RWPE2 (cell line): ENCODE data around the gene DNMT3B.

Source experiments
- ATAC-seq: fragments of 200-7000 bp; cut with Tn5 transposase; 3 replicates; pipeline ENCODE4 v1.9.1; 2021; ENCODE audit warnings: low read depth
- DNase-seq: peaks from one replicate; pipeline ENCODE4 v3.0.0-alpha.2; 2020; ENCODE audit warnings: low spot score
- H3K27ac ChIP-seq: fragments of 450-650 bp; 2 replicates; pipeline ENCODE4 v1.5.1; 2017; ENCODE audit warnings: mild to moderate bottlenecking; ENCODE audit not compliant: poor library complexity, severe bottlenecking
- H3K27me3 ChIP-seq: fragments of 250-450 bp; sonication (Bioruptor Pico); 2 replicates; pipeline ENCODE4 v1.5.1; 2021; ENCODE audit warnings: mild to moderate bottlenecking, moderate library complexity; ENCODE audit not compliant: insufficient read depth, poor library complexity, severe bottlenecking
- H3K36me3 ChIP-seq: fragments of 250-450 bp; sonication (Bioruptor Pico); 2 replicates; pipeline ENCODE4 v1.5.1; 2020; ENCODE audit warnings: low read depth, mild to moderate bottlenecking, moderate library complexity
- H3K4me1 ChIP-seq: fragments of 250-450 bp; sonication (Bioruptor Pico); 2 replicates; pipeline ENCODE4 v1.5.1; 2021; ENCODE audit warnings: mild to moderate bottlenecking, moderate library complexity; ENCODE audit not compliant: insufficient read depth, poor library complexity, severe bottlenecking
- H3K4me3 ChIP-seq: fragments of 250-450 bp; sonication (Bioruptor Pico); 2 replicates; pipeline ENCODE4 v1.5.1; 2021; ENCODE audit warnings: mild to moderate bottlenecking, moderate library complexity; ENCODE audit not compliant: severe bottlenecking
- H3K9me3 ChIP-seq: fragments of 250-450 bp; sonication (Bioruptor Pico); 2 replicates; pipeline ENCODE4 v1.5.1; 2021; ENCODE audit warnings: mild to moderate bottlenecking, moderate library complexity; ENCODE audit not compliant: severe bottlenecking
- TF ChIP-seq, protein P1 (sequence below): fragments of 450-650 bp; IDR thresholded peaks from one replicate; pipeline ENCODE4 v1.5.1; 2017; ENCODE audit warnings: mild to moderate bottlenecking, moderate library complexity; ENCODE audit not compliant: poor library complexity, severe bottlenecking

The DNMT3B gene

DNA sequence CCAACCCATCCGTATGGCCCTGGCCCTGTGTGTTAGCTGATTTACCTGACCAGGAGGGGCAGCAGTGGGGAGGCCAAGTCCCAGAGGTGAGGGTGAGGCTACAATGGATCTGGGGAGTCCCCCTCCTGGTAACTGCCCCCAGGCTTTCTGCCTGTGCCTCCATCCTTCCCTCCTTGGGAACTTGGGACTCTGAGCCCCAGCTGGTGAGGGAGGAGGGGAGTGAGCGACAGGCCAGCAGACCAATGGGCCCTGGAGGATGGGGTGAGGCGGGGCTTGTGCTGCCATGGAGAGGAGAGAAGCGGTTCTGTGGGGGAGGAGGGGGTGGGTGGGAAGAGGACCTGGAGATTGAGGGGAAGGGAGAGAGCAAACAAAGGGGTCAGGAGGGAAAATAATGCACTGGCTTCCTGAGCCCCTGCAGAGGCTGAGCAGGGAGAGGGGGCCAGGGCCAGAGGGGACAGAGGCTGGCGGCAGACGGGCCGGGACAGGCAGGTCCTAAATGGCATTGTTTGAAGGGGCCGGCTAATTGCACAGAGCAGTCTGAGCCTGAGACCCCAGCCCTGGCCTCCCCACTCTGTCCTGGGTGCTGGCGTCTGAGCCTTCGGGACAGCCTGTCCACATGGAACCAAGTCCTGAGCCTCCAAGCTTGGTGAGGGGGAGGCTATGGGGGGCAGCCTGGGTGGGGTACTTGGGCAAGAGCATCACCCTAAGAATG is 17.5 kb downstream of the DNMT3B start:
- Histone ChIP-seq H3K36me3 (no peaks in the 10 kb centered on the region), H3K9me3 (no peaks in the 10 kb centered on the region), H3K4me3 (no peak overlapping the region), H3K27ac (no peak overlapping the region), H3K4me1 (peaks cover 16% of the 10 kb centered on the region), H3K27me3 (no peaks in the 10 kb centered on the region)
- no peak for ATAC-seq
- TF ChIP-seq, protein P1, sequence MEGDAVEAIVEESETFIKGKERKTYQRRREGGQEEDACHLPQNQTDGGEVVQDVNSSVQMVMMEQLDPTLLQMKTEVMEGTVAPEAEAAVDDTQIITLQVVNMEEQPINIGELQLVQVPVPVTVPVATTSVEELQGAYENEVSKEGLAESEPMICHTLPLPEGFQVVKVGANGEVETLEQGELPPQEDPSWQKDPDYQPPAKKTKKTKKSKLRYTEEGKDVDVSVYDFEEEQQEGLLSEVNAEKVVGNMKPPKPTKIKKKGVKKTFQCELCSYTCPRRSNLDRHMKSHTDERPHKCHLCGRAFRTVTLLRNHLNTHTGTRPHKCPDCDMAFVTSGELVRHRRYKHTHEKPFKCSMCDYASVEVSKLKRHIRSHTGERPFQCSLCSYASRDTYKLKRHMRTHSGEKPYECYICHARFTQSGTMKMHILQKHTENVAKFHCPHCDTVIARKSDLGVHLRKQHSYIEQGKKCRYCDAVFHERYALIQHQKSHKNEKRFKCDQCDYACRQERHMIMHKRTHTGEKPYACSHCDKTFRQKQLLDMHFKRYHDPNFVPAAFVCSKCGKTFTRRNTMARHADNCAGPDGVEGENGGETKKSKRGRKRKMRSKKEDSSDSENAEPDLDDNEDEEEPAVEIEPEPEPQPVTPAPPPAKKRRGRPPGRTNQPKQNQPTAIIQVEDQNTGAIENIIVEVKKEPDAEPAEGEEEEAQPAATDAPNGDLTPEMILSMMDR = no peak
- no peak for DNase-seq

DNA sequence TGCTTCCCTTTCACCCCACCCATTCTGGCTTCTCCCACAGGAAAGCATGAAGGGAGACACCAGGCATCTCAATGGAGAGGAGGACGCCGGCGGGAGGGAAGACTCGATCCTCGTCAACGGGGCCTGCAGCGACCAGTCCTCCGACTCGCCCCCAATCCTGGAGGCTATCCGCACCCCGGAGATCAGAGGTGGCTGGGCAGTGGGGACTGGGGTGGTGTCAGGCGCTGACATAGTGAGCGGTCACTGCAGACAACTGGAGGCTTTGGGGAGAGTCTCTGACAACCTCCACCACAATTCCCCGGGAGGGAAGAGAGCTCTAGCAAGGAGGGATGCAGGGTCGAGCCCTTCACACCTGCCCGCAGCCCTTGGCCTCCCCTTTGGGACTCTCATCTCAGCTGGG is 18.1 kb downstream of the DNMT3B start:
- no peaks in the 10 kb centered on the region for H3K9me3 ChIP-seq
- DNase-seq (no peak), ATAC-seq (no peak)
- no peaks in the 10 kb centered on the region for H3K27me3 ChIP-seq
- no peak overlapping the region for H3K27ac ChIP-seq
- peaks cover 16% of the 10 kb centered on the region for H3K4me1 ChIP-seq
- no peak overlapping the region for H3K4me3 ChIP-seq
- TF ChIP-seq, protein P1 = no peak
- no peaks in the 10 kb centered on the region for H3K36me3 ChIP-seq

DNA sequence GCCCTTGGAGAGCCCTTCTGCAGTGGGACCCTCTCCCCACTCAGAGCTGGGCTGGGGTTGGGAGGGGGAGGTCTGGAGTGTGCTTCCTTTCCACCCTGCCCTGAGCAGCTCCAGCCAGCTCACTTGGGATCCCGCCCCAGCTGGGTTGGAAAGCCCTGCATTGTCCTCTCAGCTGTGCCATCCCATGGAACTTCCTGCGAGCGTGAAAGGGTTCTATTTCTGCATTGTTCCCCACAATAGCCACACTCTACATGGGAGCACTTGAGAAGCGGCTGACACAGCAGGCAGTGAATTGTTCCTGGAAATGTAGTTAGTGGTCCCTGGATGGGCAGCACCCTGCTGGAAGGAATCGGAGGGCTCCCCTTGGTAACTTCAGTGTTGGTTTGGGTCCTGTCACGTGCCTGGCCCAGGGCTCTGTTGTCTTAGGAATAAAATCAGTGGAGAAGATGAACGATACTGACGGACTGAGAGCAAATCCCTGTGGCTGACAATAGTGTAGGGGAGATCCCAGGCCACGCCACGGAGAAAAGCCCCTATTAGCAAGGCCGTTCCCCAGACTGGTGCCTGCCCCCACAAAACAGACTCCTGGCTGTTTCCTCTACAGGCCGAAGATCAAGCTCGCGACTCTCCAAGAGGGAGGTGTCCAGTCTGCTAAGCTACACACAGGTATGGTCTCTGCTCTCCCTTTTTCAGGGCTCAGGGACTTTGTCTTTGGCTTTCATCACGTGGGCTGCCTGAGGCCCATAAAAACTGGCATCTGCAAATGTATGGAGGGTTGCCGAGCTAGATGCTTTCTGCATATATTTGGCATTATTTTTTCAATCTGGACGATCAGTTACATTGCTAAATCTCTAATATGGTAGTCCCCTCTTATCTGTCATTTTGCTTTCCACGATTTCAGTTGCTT is 18.8 kb downstream of the DNMT3B start:
- Histone ChIP-seq H3K27me3 (no peaks in the 10 kb centered on the region), H3K36me3 (no peaks in the 10 kb centered on the region), H3K27ac (no peak overlapping the region), H3K9me3 (no peaks in the 10 kb centered on the region), H3K4me1 (peaks cover 11% of the 10 kb centered on the region), H3K4me3 (no peak overlapping the region)
- TF ChIP-seq, protein P1 = no peak
- DNase-seq = no peak
- no peak for ATAC-seq

DNA sequence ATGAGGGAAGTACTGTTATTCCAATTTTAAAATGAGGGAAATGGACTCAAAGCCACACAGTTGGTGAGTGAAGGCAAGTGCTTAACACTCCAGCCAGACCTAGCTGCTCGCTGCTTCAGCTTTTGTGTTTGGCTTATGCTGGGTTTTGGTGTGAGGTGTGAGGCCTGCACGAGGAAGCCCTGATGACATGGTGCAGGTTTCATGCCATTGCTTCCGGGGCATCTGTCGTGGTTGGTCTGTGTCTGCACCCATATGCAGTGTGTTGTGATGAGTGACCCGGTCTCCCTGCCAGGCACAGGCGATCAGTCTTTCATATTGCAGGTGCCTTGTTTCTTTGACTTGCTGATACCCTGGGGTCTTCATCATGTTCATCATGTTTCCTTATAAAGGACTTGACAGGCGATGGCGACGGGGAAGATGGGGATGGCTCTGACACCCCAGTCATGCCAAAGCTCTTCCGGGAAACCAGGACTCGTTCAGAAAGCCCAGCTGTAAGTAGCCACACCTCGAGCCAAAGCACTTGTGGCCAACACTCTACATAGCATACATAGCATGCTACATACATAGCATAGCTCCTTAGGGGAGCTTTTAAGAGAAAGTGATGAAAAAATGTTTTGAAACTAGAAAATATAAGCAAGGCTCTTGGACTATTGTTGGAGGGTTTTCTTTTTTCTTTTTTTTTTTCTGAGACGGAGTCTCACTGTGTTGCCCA is 22.3 kb downstream of the DNMT3B start:
- Histone ChIP-seq H3K4me1 (no peaks in the 10 kb centered on the region), H3K4me3 (no peak overlapping the region), H3K9me3 (no peaks in the 10 kb centered on the region), H3K27me3 (no peaks in the 10 kb centered on the region), H3K27ac (no peak overlapping the region), H3K36me3 (no peaks in the 10 kb centered on the region)
- no peak for DNase-seq
- no peak for ATAC-seq
- TF ChIP-seq, protein P1 = no peak
